Glutamatergic neuron (in vitro differentiated cells): ENCODE data around the gene PTGIS. TPM values are rescaled to one million over a fixed set of nuclear protein-coding genes. Genes with fewer than 3 reads are reported as not detected.

Source experiments
- DNase-seq: peaks from one replicate; pipeline ENCODE4 v3.0.0; 2022
- H3K27ac Mint-ChIP-seq: one replicate; pipeline ENCODE4 v1.8.0; 2020; ENCODE audit warnings: mild to moderate bottlenecking, mixed read lengths, inconsistent platforms; ENCODE audit not compliant: unreplicated experiment
- H3K27me3 Mint-ChIP-seq: one replicate; pipeline ENCODE4 v1.8.0; 2020; ENCODE audit warnings: mild to moderate bottlenecking, moderate library complexity, mixed read lengths, inconsistent platforms; ENCODE audit not compliant: unreplicated experiment
- H3K36me3 Mint-ChIP-seq: one replicate; pipeline ENCODE4 v1.8.0; 2020; ENCODE audit warnings: mild to moderate bottlenecking, mixed read lengths, inconsistent platforms; ENCODE audit not compliant: unreplicated experiment
- H3K4me1 Mint-ChIP-seq: one replicate; pipeline ENCODE4 v1.8.0; 2020; ENCODE audit warnings: mild to moderate bottlenecking, low read depth, mixed read lengths, inconsistent platforms; ENCODE audit not compliant: unreplicated experiment
- H3K4me3 Mint-ChIP-seq: one replicate; pipeline ENCODE4 v1.8.0; 2020; ENCODE audit warnings: mild to moderate bottlenecking, mixed read lengths, inconsistent platforms; ENCODE audit not compliant: unreplicated experiment
- H3K9me3 Mint-ChIP-seq: one replicate; pipeline ENCODE4 v1.8.0; 2020; ENCODE audit warnings: mild to moderate bottlenecking, moderate library complexity, mixed read lengths, inconsistent platforms; ENCODE audit not compliant: unreplicated experiment
- CTCF ChIP-seq: fragments of 200-600 bp; sonication (generic); IDR thresholded peaks from one replicate; pipeline ENCODE4 v1.5.0; 2021; ENCODE audit not compliant: partially characterized antibody, unreplicated experiment
- total RNA-seq: library from RNA; stranded (reverse); fragmentation: NEBNext Ultra II Directional; extraction: Animal tissue kit (Norgen Biotek cat#: 25700); gene quantifications from one replicate; pipeline ENCODE4 v1.2.1, GENCODE V29; 2021; ENCODE audit not compliant: unreplicated experiment

PTGIS gene
- total RNA-seq, 1 donor from 2014 or later: 0.12 TPM

- Mint-ChIP-seq H3K36me3 (no peaks in the 10 kb centered on the region), H3K4me3 (no peak overlapping the region), H3K9me3 (peaks cover 2% of the 10 kb centered on the region), H3K27ac (no peak overlapping the region), H3K4me1 (peaks cover 3% of the 10 kb centered on the region), H3K27me3 (peaks cover 6% of the 10 kb centered on the region)
- TF ChIP-seq CTCF: no peak
- DNase-seq: no peak
Observed at GRCh38 chr20:49475292-49476015, 92.5 kb downstream of the PTGIS start.

GRCh38 chr20:49471397-49471796 lies 96.5 kb downstream of the PTGIS start:
- TF ChIP-seq CTCF: no peak

GRCh38 chr20:49470922-49471321 lies 97.0 kb downstream of the PTGIS start:
- Mint-ChIP-seq H3K4me3 (no peak overlapping the region), H3K27ac (no peak overlapping the region), H3K36me3 (no peaks in the 10 kb centered on the region), H3K4me1 (no peaks in the 10 kb centered on the region), H3K9me3 (no peaks in the 10 kb centered on the region), H3K27me3 (peaks cover 8% of the 10 kb centered on the region)
- DNase-seq: no peak
- no peak for TF ChIP-seq CTCF

More at GRCh38 chr20:49471397-49471796, 96.5 kb downstream of the PTGIS start:
- Mint-ChIP-seq H3K27me3 (peaks cover 8% of the 10 kb centered on the region), H3K4me1 (no peaks in the 10 kb centered on the region), H3K9me3 (no peaks in the 10 kb centered on the region), H3K4me3 (no peak overlapping the region), H3K36me3 (no peaks in the 10 kb centered on the region), H3K27ac (no peak overlapping the region)
- DNase-seq: no peak

- Mint-ChIP-seq H3K36me3 (peaks cover 4% of the 10 kb centered on the region), H3K27ac (no peak overlapping the region), H3K27me3 (peaks cover 8% of the 10 kb centered on the region), H3K9me3 (no peaks in the 10 kb centered on the region), H3K4me1 (no peaks in the 10 kb centered on the region), H3K4me3 (no peak overlapping the region)
- no peak for TF ChIP-seq CTCF
- no peak for DNase-seq
Observed at GRCh38 chr20:49469060-49469459, 98.9 kb downstream of the PTGIS start.

GRCh38 chr20:49468412-49468811 lies 99.5 kb downstream of the PTGIS start:
- TF ChIP-seq CTCF: no peak
- Mint-ChIP-seq H3K4me3 (no peak overlapping the region), H3K4me1 (no peaks in the 10 kb centered on the region), H3K27me3 (peaks cover 7% of the 10 kb centered on the region), H3K9me3 (no peaks in the 10 kb centered on the region), H3K27ac (no peak overlapping the region), H3K36me3 (peaks cover 4% of the 10 kb centered on the region)
- DNase-seq: no peak
